CD4-positive, alpha-beta memory T cell (primary cell): ENCODE results near the gene KIRREL3. TPM values are rescaled to one million over a fixed set of nuclear protein-coding genes. Genes with fewer than 3 reads are reported as not detected.
"Not testable (repeated sequence)": the region's sequence is repeated elsewhere in the genome, so short reads cannot be mapped to it uniquely, and the experiment has no call there.

ENCODE experiments used
- CTCF ChIA-PET: fragments of 350-600 bp; sonication (Branson Sonifier 250); formaldehyde crosslinking; loops from one replicate; lab custom pipeline; 2021; ENCODE audit warnings: inconsistent platforms; ENCODE audit not compliant: partially characterized antibody; lab: Charles Lee
- POLR2A ChIA-PET: fragments of 350-600 bp; sonication (Branson Sonifier 250); formaldehyde crosslinking; loops from one replicate; lab custom pipeline; 2021; ENCODE audit not compliant: partially characterized antibody; lab: Charles Lee
- DNase-seq, 5 donors: peaks; one replicate each; pipeline versions ENCODE4 v3.0.0 to v3.0.0-alpha.2; 2020 to 2022; ENCODE audit warnings: mixed read lengths in 1 of 5
- H3K27ac ChIP-seq: one replicate; pipeline ENCODE4 v1.7.0; 2013; ENCODE audit warnings: low read depth, low read length
- H3K27me3 ChIP-seq: 2 replicates; pipeline ENCODE4 v1.7.0; 2013; ENCODE audit warnings: mild to moderate bottlenecking, low read length, moderate library complexity; ENCODE audit not compliant: insufficient read depth
- H3K36me3 ChIP-seq: 2 replicates; pipeline ENCODE4 v1.7.0; 2013; ENCODE audit warnings: mild to moderate bottlenecking, low read length, moderate library complexity; ENCODE audit not compliant: insufficient read depth
- H3K4me1 ChIP-seq: 2 replicates; pipeline ENCODE4 v1.7.0; 2013; ENCODE audit warnings: mild to moderate bottlenecking, low read length, moderate library complexity; ENCODE audit not compliant: insufficient read depth
- H3K4me3 ChIP-seq, 2 donors: one replicate each; pipeline ENCODE4 v1.7.0; 2013; ENCODE audit warnings: low read length in 2 of 2, mild to moderate bottlenecking in 1 of 2
- H3K9me3 ChIP-seq, 2 donors: one replicate each; pipeline ENCODE4 v1.7.0; 2013; ENCODE audit warnings: low read length in 2 of 2, control low read depth in 1 of 2; ENCODE audit not compliant: control insufficient read depth in 1 of 2
- H3K27ac Mint-ChIP-seq, 7 donors: one replicate each; pipeline ENCODE4 v1.8.0; 2020 to 2021; ENCODE audit warnings: mixed read lengths in 7 of 7, mild to moderate bottlenecking in 6 of 7, inconsistent platforms in 3 of 7, moderate library complexity in 3 of 7
- H3K27me3 Mint-ChIP-seq, 2 donors: one replicate each; pipeline ENCODE4 v1.8.0; 2020 to 2021; ENCODE audit warnings: mixed read lengths in 2 of 2
- H3K36me3 Mint-ChIP-seq, 2 donors: one replicate each; pipeline ENCODE4 v1.8.0; 2020 to 2021; ENCODE audit warnings: mixed read lengths in 2 of 2, inconsistent platforms in 1 of 2, mild to moderate bottlenecking in 1 of 2
- H3K4me1 Mint-ChIP-seq, 4 donors: one replicate each; pipeline ENCODE4 v1.8.0; 2020 to 2021; ENCODE audit warnings: mixed read lengths in 4 of 4, mild to moderate bottlenecking in 1 of 4
- H3K4me3 Mint-ChIP-seq, 8 donors: one replicate each; pipeline ENCODE4 v1.8.0; 2020 to 2021; ENCODE audit warnings: mixed read lengths in 8 of 8, mild to moderate bottlenecking in 7 of 8, moderate library complexity in 6 of 8, inconsistent platforms in 3 of 8
- H3K9me3 Mint-ChIP-seq, 8 donors: one replicate each; pipeline ENCODE4 v1.8.0; 2020 to 2021; ENCODE audit warnings: mixed read lengths in 8 of 8, mild to moderate bottlenecking in 5 of 8, inconsistent platforms in 3 of 8, moderate library complexity in 1 of 8
- intact Hi-C: fragments of 100-400 bp; cut with micrococcal nuclease; formaldehyde crosslinking; loops from one replicate; pipeline ENCODE4 v1.15.1; 2023
- polyA plus RNA-seq, 2 donors: library from polyadenylated mRNA; unstranded; fragments of 300-500 nt; fragmentation: Illumina TruSeq; gene quantifications; one replicate each; pipeline ENCODE4 v1.2.3, GENCODE V29; 2021
- total RNA-seq, 2 experiments: library from RNA; stranded (reverse); gene quantifications; one replicate each; pipeline ENCODE4 v1.2.3, GENCODE V29; 2021

Gene KIRREL3
- total and polyA plus RNA-seq, 4 experiments from 2014 or later, result not detected

GRCh38 chr11:126396266-126396665 lies 604.3 kb downstream of the KIRREL3 start:
- H3K4me3 Mint-ChIP-seq, H3K27me3 ChIP-seq, CTCF ChIA-PET, H3K9me3 Mint-ChIP-seq, H3K4me1 Mint-ChIP-seq, H3K27me3 Mint-ChIP-seq, intact Hi-C loops, H3K9me3 ChIP-seq, H3K27ac ChIP-seq, H3K36me3 Mint-ChIP-seq, DNase-seq, H3K27ac Mint-ChIP-seq, H3K4me3 ChIP-seq, POLR2A ChIA-PET, H3K4me1 ChIP-seq, H3K36me3 ChIP-seq: not testable (repeated sequence)

GRCh38 chr11:126395784-126396183 lies 604.8 kb downstream of the KIRREL3 start:
- DNase-seq, H3K4me3 Mint-ChIP-seq, intact Hi-C loops, H3K36me3 ChIP-seq, CTCF ChIA-PET, H3K36me3 Mint-ChIP-seq, H3K4me3 ChIP-seq, POLR2A ChIA-PET, H3K9me3 Mint-ChIP-seq, H3K9me3 ChIP-seq, H3K27ac Mint-ChIP-seq, H3K4me1 Mint-ChIP-seq, H3K4me1 ChIP-seq, H3K27me3 ChIP-seq, H3K27ac ChIP-seq, H3K27me3 Mint-ChIP-seq: not testable (repeated sequence)

- H3K27me3 Mint-ChIP-seq, intact Hi-C loops, CTCF ChIA-PET, H3K9me3 ChIP-seq, H3K27ac ChIP-seq, H3K27ac Mint-ChIP-seq, H3K36me3 ChIP-seq, H3K9me3 Mint-ChIP-seq, H3K4me3 ChIP-seq, DNase-seq, POLR2A ChIA-PET, H3K4me3 Mint-ChIP-seq, H3K27me3 ChIP-seq, H3K36me3 Mint-ChIP-seq, H3K4me1 Mint-ChIP-seq, H3K4me1 ChIP-seq: not testable (repeated sequence)
These were observed 605.9 kb downstream of the KIRREL3 start for GRCh38 chr11:126394634-126395072.

GRCh38 chr11:126394036-126394435 lies 606.5 kb downstream of the KIRREL3 start:
- Mint-ChIP-seq H3K27ac (no peak overlapping the region), H3K4me3 (no peak overlapping the region), H3K9me3 (no peaks in the 10 kb centered on the region), H3K36me3 (no peaks in the 10 kb centered on the region), H3K27me3 (no peaks in the 10 kb centered on the region), H3K4me1 (peaks cover 0 to 2% (median 0%) of the 10 kb centered on the region in 4 donors)
- intact Hi-C loops, result no loop called here
- H3K27me3 ChIP-seq, result no peaks in the 10 kb centered on the region
- no peaks in the 10 kb centered on the region for H3K36me3 ChIP-seq
- CTCF ChIA-PET, result no interaction called here
- H3K27ac ChIP-seq, result no peak overlapping the region
- H3K9me3 ChIP-seq, result no peaks in the 10 kb centered on the region
- no peak for DNase-seq
- POLR2A ChIA-PET, result no interaction called here
- H3K4me1 ChIP-seq, result no peaks in the 10 kb centered on the region
- no peak overlapping the region for H3K4me3 ChIP-seq

GRCh38 chr11:126393143-126393542 lies 607.4 kb downstream of the KIRREL3 start:
- Histone ChIP-seq H3K4me3 (no peak overlapping the region), H3K9me3 (no peaks in the 10 kb centered on the region), H3K27me3 (no peaks in the 10 kb centered on the region), H3K4me1 (no peaks in the 10 kb centered on the region), H3K36me3 (no peaks in the 10 kb centered on the region), H3K27ac (no peak overlapping the region)
- ChIA-PET POLR2A (no interaction called here), CTCF (no interaction called here)
- no peaks in the 10 kb centered on the region for H3K9me3 Mint-ChIP-seq
- no peaks in the 10 kb centered on the region for H3K27me3 Mint-ChIP-seq
- H3K36me3 Mint-ChIP-seq, result no peaks in the 10 kb centered on the region
- intact Hi-C loops, result no loop called here
- no peak overlapping the region for H3K27ac Mint-ChIP-seq
- H3K4me1 Mint-ChIP-seq, result peaks cover 0 to 2% (median 0%) of the 10 kb centered on the region in 4 donors
- H3K4me3 Mint-ChIP-seq, result no peak overlapping the region
- no peak for DNase-seq

- Mint-ChIP-seq H3K27me3 (no peaks in the 10 kb centered on the region), H3K27ac (no peak overlapping the region), H3K4me1 (peaks cover 0 to 2% (median 0%) of the 10 kb centered on the region in 4 donors), H3K36me3 (no peaks in the 10 kb centered on the region), H3K4me3 (no peak overlapping the region), H3K9me3 (no peaks in the 10 kb centered on the region)
- H3K4me1 ChIP-seq, result no peaks in the 10 kb centered on the region
- POLR2A ChIA-PET, result no interaction called here
- intact Hi-C loops, result no loop called here
- H3K4me3 ChIP-seq, result no peak overlapping the region
- no peak for DNase-seq
- no peaks in the 10 kb centered on the region for H3K9me3 ChIP-seq
- H3K27ac ChIP-seq, result no peak overlapping the region
- no peaks in the 10 kb centered on the region for H3K36me3 ChIP-seq
- CTCF ChIA-PET, result no interaction called here
- H3K27me3 ChIP-seq, result no peaks in the 10 kb centered on the region
These were observed 607.9 kb downstream of the KIRREL3 start for GRCh38 chr11:126392633-126393013.

- no peaks in the 10 kb centered on the region for H3K4me1 ChIP-seq
- H3K4me3 ChIP-seq, result no peak overlapping the region
- no peak overlapping the region for H3K27ac ChIP-seq
- peaks cover 0 to 2% (median 0%) of the 10 kb centered on the region in 4 donors for H3K4me1 Mint-ChIP-seq
- no peaks in the 10 kb centered on the region for H3K9me3 ChIP-seq
- H3K4me3 Mint-ChIP-seq, result no peak overlapping the region
- H3K27me3 Mint-ChIP-seq, result no peaks in the 10 kb centered on the region
- ChIA-PET CTCF (no interaction called here), POLR2A (no interaction called here)
- intact Hi-C loops, result no loop called here
- H3K27me3 ChIP-seq, result no peaks in the 10 kb centered on the region
- no peaks in the 10 kb centered on the region for H3K36me3 ChIP-seq
- H3K36me3 Mint-ChIP-seq, result no peaks in the 10 kb centered on the region
- DNase-seq, result no peak
- H3K27ac Mint-ChIP-seq, result no peak overlapping the region
- H3K9me3 Mint-ChIP-seq, result no peaks in the 10 kb centered on the region
These were observed 608.5 kb downstream of the KIRREL3 start for GRCh38 chr11:126391970-126392632.
